HEK293 (cell line): ENCODE measurements around the gene SPIRE2.

Experiments
- ZBTB8A ChIP-seq: fragments of 450-650 bp; formaldehyde crosslinking; IDR thresholded peaks from 2 replicates; pipeline ENCODE4 v1.5.1; 2016; ENCODE audit warnings: missing biosample characterization, missing genetic modification characterization
- ZFP37 ChIP-seq: fragments of 450-650 bp; formaldehyde crosslinking; IDR thresholded peaks from 2 replicates; pipeline ENCODE4 v1.5.1; 2016; ENCODE audit warnings: missing biosample characterization, missing genetic modification characterization
- TF ChIP-seq, protein P1 (sequence below): fragments of 450-650 bp; formaldehyde crosslinking; IDR thresholded peaks from 2 replicates; pipeline ENCODE4 v1.5.1; 2016; ENCODE audit warnings: missing biosample characterization, missing genetic modification characterization

DNA sequence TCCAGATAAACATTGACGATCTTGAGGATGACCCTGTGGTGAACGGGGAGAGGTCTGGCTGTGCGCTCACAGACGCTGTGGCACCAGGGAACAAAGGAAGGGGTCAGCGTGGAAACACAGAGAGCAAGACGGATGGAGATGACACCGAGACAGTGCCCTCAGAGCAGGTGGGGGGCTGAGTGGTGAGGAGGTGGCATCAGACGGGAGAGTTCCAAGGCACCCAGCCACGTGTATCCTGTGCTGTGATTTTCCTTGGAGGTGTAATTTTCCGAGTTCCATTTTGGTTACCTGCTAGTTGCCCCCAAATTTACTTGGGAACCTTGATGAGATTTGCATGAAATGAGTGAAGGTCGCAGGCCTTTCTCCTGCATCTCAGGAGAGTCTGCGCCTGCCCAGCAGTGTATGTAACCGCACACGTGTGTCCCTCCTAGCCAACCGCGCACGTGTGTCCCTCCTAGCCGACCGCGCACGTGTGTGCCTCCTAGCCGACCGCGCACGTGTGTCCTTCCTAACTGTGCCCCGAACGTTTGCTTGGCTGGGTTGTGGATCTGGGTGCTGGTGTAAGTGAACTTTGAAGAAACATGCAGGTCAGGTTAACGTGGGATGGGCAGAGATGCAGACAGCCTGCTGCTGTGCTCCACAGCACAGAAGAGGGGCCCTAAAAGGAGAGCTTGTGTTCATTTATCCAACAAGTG lies 55.2 kb downstream of the SPIRE2 start:
- no peak for TF ChIP-seq ZBTB8A
- TF ChIP-seq, protein P1, sequence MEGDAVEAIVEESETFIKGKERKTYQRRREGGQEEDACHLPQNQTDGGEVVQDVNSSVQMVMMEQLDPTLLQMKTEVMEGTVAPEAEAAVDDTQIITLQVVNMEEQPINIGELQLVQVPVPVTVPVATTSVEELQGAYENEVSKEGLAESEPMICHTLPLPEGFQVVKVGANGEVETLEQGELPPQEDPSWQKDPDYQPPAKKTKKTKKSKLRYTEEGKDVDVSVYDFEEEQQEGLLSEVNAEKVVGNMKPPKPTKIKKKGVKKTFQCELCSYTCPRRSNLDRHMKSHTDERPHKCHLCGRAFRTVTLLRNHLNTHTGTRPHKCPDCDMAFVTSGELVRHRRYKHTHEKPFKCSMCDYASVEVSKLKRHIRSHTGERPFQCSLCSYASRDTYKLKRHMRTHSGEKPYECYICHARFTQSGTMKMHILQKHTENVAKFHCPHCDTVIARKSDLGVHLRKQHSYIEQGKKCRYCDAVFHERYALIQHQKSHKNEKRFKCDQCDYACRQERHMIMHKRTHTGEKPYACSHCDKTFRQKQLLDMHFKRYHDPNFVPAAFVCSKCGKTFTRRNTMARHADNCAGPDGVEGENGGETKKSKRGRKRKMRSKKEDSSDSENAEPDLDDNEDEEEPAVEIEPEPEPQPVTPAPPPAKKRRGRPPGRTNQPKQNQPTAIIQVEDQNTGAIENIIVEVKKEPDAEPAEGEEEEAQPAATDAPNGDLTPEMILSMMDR: no peak
- no peak for TF ChIP-seq ZFP37
